ENCODE measurements around the gene TXNDC5. TPM values are rescaled to one million over a fixed set of nuclear protein-coding genes. Genes with fewer than 3 reads are reported as not detected.

Gene TXNDC5
- total RNA-seq, 1 experiment from 2014 or later = 162 TPM

- no peaks in the 10 kb centered on the region for H3K9me3 ChIP-seq (ENCODE audit: control insufficient read depth in 1 of 2, insufficient read depth in 1 of 2, low read depth in 1 of 2, low read length in 2 of 2)
- no peaks in the 10 kb centered on the region for H4K20me1 ChIP-seq (ENCODE audit: insufficient read depth)
- no TSS peak for BruUV-seq (replicated peaks)
- H3K4me3 ChIP-seq (replicated peaks in 1 of 2; ENCODE audit: low read depth in 1 of 2, low read length in 2 of 2) = no peak overlapping the region
- no peaks in the 10 kb centered on the region for H3K9me2 ChIP-seq (ENCODE audit: insufficient read depth)
- peaks cover 57 to 74% of the 10 kb centered on the region in 2 experiments; a peak in 3 of 4 replicates for H3K36me3 ChIP-seq (ENCODE audit: control insufficient read depth in 1 of 2, insufficient read depth in 2 of 2, low read length in 2 of 2)
- ATAC-seq (no peak), DNase-seq (ENCODE audit: low read depth, low spot score) (no peak)
- H3K4me2 ChIP-seq (ENCODE audit: low read length) = no peak overlapping the region
- no peak overlapping the region for H2AFZ ChIP-seq (ENCODE audit: low read depth, low read length, poor library complexity, severe bottlenecking)
- H3K27me3 ChIP-seq (ENCODE audit: insufficient read depth, low read length) = no peaks in the 10 kb centered on the region
- ChIA-PET CTCF (interaction anchor here (0.7 to 1.0 kb wide), 2 partner anchors 93 to 106 kb away, joined by 3 to 4 read pairs; no protein-coding TSS in a partner anchor), POLR2A (no interaction called here), RAD21 (ENCODE audit: low non-redundant PET in 1 of 2, low total read pairs in 2 of 2, uncharacterized antibody in 2 of 2, unreplicated experiment in 2 of 2) (no interaction called here)
- H3K27ac ChIP-seq (ENCODE audit: low read depth, low read length) = no peak overlapping the region
- H3K9ac ChIP-seq (ENCODE audit: low read length) = no peak overlapping the region
- TF ChIP-seq ZNF274 (IDR thresholded peaks at IDR 0.05; ENCODE audit: low read depth, low read length) (no peak), CTCF (IDR thresholded peaks at IDR 0.05 in 2 of 3, conservative IDR thresholded peaks at IDR 0.05 in 1 of 3; ENCODE audit: borderline replicate concordance in 1 of 3, insufficient read depth in 1 of 3, low read depth in 2 of 3, low read length in 2 of 3) (no peak), TCF7L2 (IDR thresholded peaks at IDR 0.05; ENCODE audit: borderline replicate concordance, extremely low read depth, insufficient read depth, insufficient read length) (no peak), CEBPB (IDR thresholded peaks at IDR 0.05; ENCODE audit: low read depth) (no peak), EGR1 (IDR thresholded peaks at IDR 0.05; ENCODE audit: low read depth) (no peak), REST (IDR thresholded peaks at IDR 0.05; ENCODE audit: low read depth) (no peak), ELF1 (IDR thresholded peaks at IDR 0.05; ENCODE audit: borderline replicate concordance, low read depth) (no peak), MAX (IDR thresholded peaks at IDR 0.05) (no peak), POLR2AphosphoS5 (IDR thresholded peaks at IDR 0.05; ENCODE audit: low read depth, low read length) (no peak), ZFX (IDR thresholded peaks at IDR 0.05) (no peak), SP1 (IDR thresholded peaks at IDR 0.05; ENCODE audit: low read depth) (no peak), FOSL1 (IDR thresholded peaks at IDR 0.05; ENCODE audit: low read depth) (no peak), RAD21 (IDR thresholded peaks at IDR 0.05; ENCODE audit: low read depth) (no peak), YY1 (IDR thresholded peaks at IDR 0.05; ENCODE audit: extremely low read depth, insufficient replicate concordance, low read depth, low read length) (no peak), SIN3A (IDR thresholded peaks at IDR 0.05; ENCODE audit: low read depth) (no peak), ZBTB33 (IDR thresholded peaks at IDR 0.05; ENCODE audit: extremely low read depth, insufficient replicate concordance, low read length) (no peak), JUND (IDR thresholded peaks at IDR 0.05) (no peak), SRF (IDR thresholded peaks at IDR 0.05; ENCODE audit: low read depth) (no peak), EZH2phosphoT487 (IDR thresholded peaks at IDR 0.05; ENCODE audit: borderline replicate concordance) (no peak), POLR2A (IDR thresholded peaks at IDR 0.05; ENCODE audit: borderline replicate concordance, extremely low read depth, insufficient read depth, insufficient read length) (no peak)
- intact Hi-C loops (cut with micrococcal nuclease) = loop anchor here (5.0 kb wide), 1 partner anchor 92 kb away; no protein-coding TSS in a partner anchor
- no peaks in the 10 kb centered on the region for H3K4me1 ChIP-seq (ENCODE audit: control insufficient read depth in 1 of 2, insufficient read depth in 2 of 2, low read length in 2 of 2)
- peaks cover 76% of the 10 kb centered on the region for H3K79me2 ChIP-seq (ENCODE audit: insufficient read depth, low read length)
Observed at GRCh38 chr6:7899889-7900213, 10.7 kb downstream of the TXNDC5 start.
